ENCODE data around the gene NXPH1.

Gene NXPH1

GRCh38 chr7:8507566-8507965 lies 74.2 kb downstream of the NXPH1 start:
- H3K4me3 ChIP-seq (ENCODE audit: low read depth in 1 of 2, low read length in 1 of 2) = no peak overlapping the region
- H3K27me3 ChIP-seq = no peaks in the 10 kb centered on the region
- H3K9me3 ChIP-seq = no peaks in the 10 kb centered on the region
- TF ChIP-seq CTCF (IDR thresholded peaks at IDR 0.05) = no peak
- no peaks in the 10 kb centered on the region for H3K4me1 ChIP-seq (ENCODE audit: control insufficient read depth in 1 of 2, insufficient read depth in 1 of 2, low read depth in 1 of 2, low read length in 1 of 2)
- no peaks in the 10 kb centered on the region for H3K36me3 ChIP-seq
- no peak overlapping the region for H3K27ac ChIP-seq

- Histone ChIP-seq H3K27ac (no peak overlapping the region), H3K9me3 (no peaks in the 10 kb centered on the region), H3K36me3 (no peaks in the 10 kb centered on the region), H3K27me3 (no peaks in the 10 kb centered on the region), H3K4me1 (ENCODE audit: control insufficient read depth in 1 of 2, insufficient read depth in 1 of 2, low read depth in 1 of 2, low read length in 1 of 2) (no peaks in the 10 kb centered on the region), H3K4me3 (ENCODE audit: low read depth in 1 of 2, low read length in 1 of 2) (no peak overlapping the region)
- no peak for TF ChIP-seq CTCF (IDR thresholded peaks at IDR 0.05)
Measured at GRCh38 chr7:8509621-8510020, 76.2 kb downstream of the NXPH1 start.

- no peaks in the 10 kb centered on the region for H3K27me3 ChIP-seq
- H3K9me3 ChIP-seq = no peaks in the 10 kb centered on the region
- no peak overlapping the region for H3K27ac ChIP-seq
- no peaks in the 10 kb centered on the region for H3K36me3 ChIP-seq
- TF ChIP-seq CTCF (IDR thresholded peaks at IDR 0.05) = no peak
- no peak overlapping the region for H3K4me3 ChIP-seq (ENCODE audit: low read depth in 1 of 2, low read length in 1 of 2)
- H3K4me1 ChIP-seq (ENCODE audit: control insufficient read depth in 1 of 2, insufficient read depth in 1 of 2, low read depth in 1 of 2, low read length in 1 of 2) = no peaks in the 10 kb centered on the region
Measured at GRCh38 chr7:8511855-8512254, 78.4 kb downstream of the NXPH1 start.

GRCh38 chr7:8514781-8515519 lies 81.5 kb downstream of the NXPH1 start:
- no peaks in the 10 kb centered on the region for H3K9me3 ChIP-seq
- H3K27me3 ChIP-seq = no peaks in the 10 kb centered on the region
- no peaks in the 10 kb centered on the region for H3K36me3 ChIP-seq
- H3K4me1 ChIP-seq (ENCODE audit: control insufficient read depth in 1 of 2, insufficient read depth in 1 of 2, low read depth in 1 of 2, low read length in 1 of 2) = no peaks in the 10 kb centered on the region
- H3K27ac ChIP-seq = no peak overlapping the region
- no peak for TF ChIP-seq CTCF (IDR thresholded peaks at IDR 0.05)
- H3K4me3 ChIP-seq (ENCODE audit: low read depth in 1 of 2, low read length in 1 of 2) = no peak overlapping the region

- Histone ChIP-seq H3K4me3 (ENCODE audit: low read depth in 1 of 2, low read length in 1 of 2) (no peak overlapping the region), H3K4me1 (ENCODE audit: control insufficient read depth in 1 of 2, insufficient read depth in 1 of 2, low read depth in 1 of 2, low read length in 1 of 2) (no peaks in the 10 kb centered on the region), H3K9me3 (no peaks in the 10 kb centered on the region), H3K36me3 (no peaks in the 10 kb centered on the region), H3K27ac (no peak overlapping the region), H3K27me3 (no peaks in the 10 kb centered on the region)
- TF ChIP-seq CTCF (IDR thresholded peaks at IDR 0.05) = no peak
Measured at GRCh38 chr7:8515640-8516185, 82.3 kb downstream of the NXPH1 start.

Measured in neutrophil (primary cell).